ENCODE data around the gene CHRD. TPM values are rescaled to one million over a fixed set of nuclear protein-coding genes. Genes with fewer than 3 reads are reported as not detected.

The CHRD gene
- total and polyA plus RNA-seq, 10 of the 15 experiments (the other 5 are each of a cell fraction or from before 2014, with no cell fraction given), result not detected

- Histone ChIP-seq H3K27me3 (replicated peaks in 1 of 2; ENCODE audit: control insufficient read depth in 2 of 2, insufficient read depth in 2 of 2, low read length in 1 of 2) (no peaks in the 10 kb centered on the region), H2AFZ (ENCODE audit: control insufficient read depth, low read depth, low read length) (no peak overlapping the region), H3K4me2 (ENCODE audit: control insufficient read depth, insufficient read depth) (no peak overlapping the region), H3K27ac (ENCODE audit: control insufficient read depth, insufficient read depth) (no peak overlapping the region), H3K36me3 (ENCODE audit: control insufficient read depth in 2 of 2, insufficient read depth in 2 of 2, low read length in 1 of 2) (peaks cover 0 to 6% of the 10 kb centered on the region in 2 experiments; a peak in 2 of 4 replicates), H4K20me1 (ENCODE audit: control insufficient read depth, insufficient read depth) (peaks cover 2% of the 10 kb centered on the region), H3K4me3 (no peak overlapping the region), H3K79me2 (ENCODE audit: control insufficient read depth, insufficient read depth, low read length) (no peaks in the 10 kb centered on the region), H3K9me3 (replicated peaks; ENCODE audit: control insufficient read depth, insufficient read depth, low read length) (no peaks in the 10 kb centered on the region), H3K4me1 (ENCODE audit: control insufficient read depth, insufficient read depth, low read length) (peaks cover 11% of the 10 kb centered on the region), H3K9ac (ENCODE audit: control insufficient read depth, insufficient read depth, low read length) (no peak overlapping the region)
- intact Hi-C loops (cut with micrococcal nuclease; ENCODE audit: unreplicated experiment), result no loop called here
- ChIA-PET RAD21 (ENCODE audit: unreplicated experiment) (no interaction called here), POLR2A (no interaction called here), CTCF (interaction anchor here (1.7 kb wide), 1 partner anchor 15 kb away, joined by 4 read pairs; no protein-coding TSS in a partner anchor), SMC1A (ENCODE audit: uncharacterized antibody, unreplicated experiment) (no interaction called here)
- in situ Hi-C loops (cut with MboI), result no loop called here
- no TSS peak for BruUV-seq (replicated peaks)
- TF ChIP-seq FOXM1 (IDR thresholded peaks at IDR 0.05; ENCODE audit: low read depth, low read length), result no peak
- TF ChIP-seq SKIL (IDR thresholded peaks at IDR 0.05; ENCODE audit: low read depth, poor library complexity, severe bottlenecking), result no peak
- TF ChIP-seq E4F1 (IDR thresholded peaks at IDR 0.05; ENCODE audit: borderline replicate concordance, partially characterized antibody), result no peak
- no peak for TF ChIP-seq CBFB (IDR thresholded peaks at IDR 0.05; ENCODE audit: low read depth)
- no peak for TF ChIP-seq ZNF217 (IDR thresholded peaks at IDR 0.05)
- no peak for TF ChIP-seq NFIC (IDR thresholded peaks at IDR 0.05; ENCODE audit: low read depth, low read length)
- TF ChIP-seq RELA (IDR thresholded peaks at IDR 0.05; ENCODE audit: borderline replicate concordance, partially characterized antibody), result no peak
- no peak for TF ChIP-seq SIN3A (IDR thresholded peaks at IDR 0.05; ENCODE audit: low read depth, low read length)
- no peak for TF ChIP-seq WRNIP1 (IDR thresholded peaks at IDR 0.05; ENCODE audit: borderline replicate concordance, low read depth, low read length)
- TF ChIP-seq ZNF622 (IDR thresholded peaks at IDR 0.05), result no peak
- TF ChIP-seq ESRRA (IDR thresholded peaks at IDR 0.05; ENCODE audit: low read length), result no peak
- no peak for TF ChIP-seq MYB (IDR thresholded peaks at IDR 0.05; ENCODE audit: borderline replicate concordance, low read depth, low read length)
- no peak for TF ChIP-seq CBX3 (IDR thresholded peaks at IDR 0.05; ENCODE audit: borderline replicate concordance, low read depth)
- no peak for TF ChIP-seq STAT3 (IDR thresholded peaks at IDR 0.05; ENCODE audit: low read depth, low read length)
- TF ChIP-seq GABPA (IDR thresholded peaks at IDR 0.05; ENCODE audit: low read depth), result no peak
- no peak for TF ChIP-seq ZZZ3 (IDR thresholded peaks at IDR 0.05; ENCODE audit: control insufficient read depth, insufficient read length, low read depth)
- no peak for TF ChIP-seq POLR2AphosphoS2 (IDR thresholded peaks at IDR 0.05; ENCODE audit: low read depth, low read length)
- ATAC-seq (no peak), FAIRE-seq (no peak), DNase-seq (ENCODE audit: low read depth, low spot score) (no peak)
- 72% methylated on average over 8 of the region's 8 CpGs for WGBS (ENCODE audit: insufficient coverage, insufficient replicate concordance, low lambda C conversion rate, missing lambda C conversion rate)
Measured at GRCh38 chr3:184339001-184339400, 40.9 kb upstream of the CHRD start.

All from GM12878 (cell line).